Measurements from ENCODE around the gene ARRDC1. TPM values are rescaled to one million over a fixed set of nuclear protein-coding genes. Genes with fewer than 3 reads are reported as not detected.
"Not testable (repeated sequence)": the region's sequence is repeated elsewhere in the genome, so short reads cannot be mapped to it uniquely, and the experiment has no call there.

Gene ARRDC1
- total RNA-seq, 1 donor from 2014 or later, result 136 TPM

GRCh38 chr9:137619240-137620047 is 14.0 kb downstream of the ARRDC1 start:
- Histone ChIP-seq H3K4me3 (ENCODE audit: low read depth, low read length) (peak overlapping the region; percentile 59), H3K36me3 (ENCODE audit: control insufficient read depth, insufficient read depth, low read length) (peaks cover 16% of the 10 kb centered on the region), H3K27me3 (ENCODE audit: control insufficient read depth, insufficient read depth, low read length) (no peaks in the 10 kb centered on the region)
- FAIRE-seq (no peak), DNase-seq (ENCODE audit: low read depth) (no peak)
- no peak for TF ChIP-seq CTCF (IDR thresholded peaks at IDR 0.05; ENCODE audit: insufficient read depth, low read length, severe bottlenecking)

GRCh38 chr9:137620048-137620405 is 14.5 kb downstream of the ARRDC1 start:
- no peak for TF ChIP-seq CTCF (IDR thresholded peaks at IDR 0.05; ENCODE audit: insufficient read depth, low read length, severe bottlenecking)
- FAIRE-seq, result no peak
- no peaks in the 10 kb centered on the region for H3K27me3 ChIP-seq (ENCODE audit: control insufficient read depth, insufficient read depth, low read length)
- peak overlapping the region; percentile 59 for H3K4me3 ChIP-seq (ENCODE audit: low read depth, low read length)
- H3K36me3 ChIP-seq (ENCODE audit: control insufficient read depth, insufficient read depth, low read length), result peaks cover 12% of the 10 kb centered on the region
- DNase-seq (ENCODE audit: low read depth), result no peak

GRCh38 chr9:137620581-137620980 is 15.1 kb downstream of the ARRDC1 start:
- Histone ChIP-seq H3K4me3 (ENCODE audit: low read depth, low read length) (no peak overlapping the region), H3K27me3 (ENCODE audit: control insufficient read depth, insufficient read depth, low read length) (no peaks in the 10 kb centered on the region), H3K36me3 (ENCODE audit: control insufficient read depth, insufficient read depth, low read length) (peaks cover 6% of the 10 kb centered on the region)
- DNase-seq (ENCODE audit: low read depth) (no peak), FAIRE-seq (no peak)
- TF ChIP-seq CTCF (IDR thresholded peaks at IDR 0.05; ENCODE audit: insufficient read depth, low read length, severe bottlenecking), result no peak

GRCh38 chr9:137621131-137621757 is 15.8 kb downstream of the ARRDC1 start:
- H3K27me3 ChIP-seq (ENCODE audit: control insufficient read depth, insufficient read depth, low read length), result no peaks in the 10 kb centered on the region
- no peak for TF ChIP-seq CTCF (IDR thresholded peaks at IDR 0.05; ENCODE audit: insufficient read depth, low read length, severe bottlenecking)
- DNase-seq (ENCODE audit: low read depth), result no peak
- H3K36me3 ChIP-seq (ENCODE audit: control insufficient read depth, insufficient read depth, low read length), result peaks cover 5% of the 10 kb centered on the region
- no peak for FAIRE-seq
- H3K4me3 ChIP-seq (ENCODE audit: low read depth, low read length), result no peak overlapping the region

GRCh38 chr9:137622211-137622610 is 16.7 kb downstream of the ARRDC1 start:
- not testable (repeated sequence) for H3K27me3 ChIP-seq (ENCODE audit: control insufficient read depth, insufficient read depth, low read length); FAIRE-seq; H3K36me3 ChIP-seq (ENCODE audit: control insufficient read depth, insufficient read depth, low read length); H3K4me3 ChIP-seq (ENCODE audit: low read depth, low read length); DNase-seq (ENCODE audit: low read depth)

- FAIRE-seq (no peak), DNase-seq (ENCODE audit: low read depth) (no peak)
- TF ChIP-seq CTCF (IDR thresholded peaks at IDR 0.05; ENCODE audit: insufficient read depth, low read length, severe bottlenecking), result no peak
- Histone ChIP-seq H3K4me3 (ENCODE audit: low read depth, low read length) (no peak overlapping the region), H3K27me3 (ENCODE audit: control insufficient read depth, insufficient read depth, low read length) (no peaks in the 10 kb centered on the region), H3K36me3 (ENCODE audit: control insufficient read depth, insufficient read depth, low read length) (peaks cover 2% of the 10 kb centered on the region)
These were observed 21.0 kb downstream of the ARRDC1 start for GRCh38 chr9:137626464-137626863.

- H3K27me3 ChIP-seq (ENCODE audit: control insufficient read depth, insufficient read depth, low read length); FAIRE-seq; DNase-seq (ENCODE audit: low read depth); H3K4me3 ChIP-seq (ENCODE audit: low read depth, low read length); H3K36me3 ChIP-seq (ENCODE audit: control insufficient read depth, insufficient read depth, low read length): not testable (repeated sequence)
These were observed 21.9 kb downstream of the ARRDC1 start for GRCh38 chr9:137627406-137627805.

All from bronchial epithelial cell (primary cell).